Body of pancreas (tissue), 4 donors: ENCODE results near the gene DNASE1L3. TPM values are rescaled to one million over a fixed set of nuclear protein-coding genes. Genes with fewer than 3 reads are reported as not detected.
A peak's percentile ranks its signal among the peaks of the same experiment; 100 is the strongest.

Experiments
- ATAC-seq: fragments of 150-250 bp; one replicate; pipeline ENCODE4 v1.9.1; 2016
- DNase-seq, 4 donors: peaks; one replicate each; pipeline ENCODE4 v3.0.0-alpha.2; 2019
- H3K27ac ChIP-seq, 4 donors: fragments of 200-600 bp; sonication (generic); 1 replicate in 3 of 4; 2 replicates in 1 of 4; pipeline versions ENCODE4 v1.5.1 to v1.6.1; 2016 to 2019; ENCODE audit warnings: mild to moderate bottlenecking in 1 of 4, mixed read lengths in 1 of 4, moderate library complexity in 1 of 4
- H3K27me3 ChIP-seq, 2 donors: fragments of 200-600 bp; sonication (generic); one replicate each; pipeline ENCODE4 v1.6.0; 2016; ENCODE audit warnings: mild to moderate bottlenecking in 1 of 2
- H3K36me3 ChIP-seq, 2 donors: fragments of 200-600 bp; sonication (generic); replicated peaks in 1 of 2; 2 replicates each; pipeline ENCODE4 v1.5.1; 2016; ENCODE audit warnings: low read depth in 2 of 2; ENCODE audit not compliant: insufficient read depth in 1 of 2
- H3K4me1 ChIP-seq: fragments of 200-600 bp; sonication (generic); one replicate; pipeline ENCODE4 v1.6.0; 2016
- H3K4me3 ChIP-seq, 2 donors: fragments of 200-600 bp; sonication (generic); 1 replicate in 1 of 2; 2 replicates in 1 of 2; pipeline ENCODE4 v1.5.1; 2016 to 2019
- H3K9me3 ChIP-seq, 3 donors: fragments of 200-600 bp; sonication (generic); 1 replicate in 2 of 3; 2 replicates in 1 of 3; pipeline ENCODE4 v1.5.1; 2016
- POLR2A ChIP-seq, 3 donors: fragments of 450-650 bp; IDR thresholded peaks; one replicate each; pipeline ENCODE4 v1.6.1; 2016; ENCODE audit warnings: antibody characterized with exemption in 3 of 3, mild to moderate bottlenecking in 2 of 3
- WGBS, 2 donors: methylation state at CpG; one replicate each; pipeline ENCODE4 v1.1.5; 2017; 5-methylcytosine and 5-hydroxymethylcytosine counted together
- intact Hi-C: fragments of 100-400 bp; cut with DNase I; formaldehyde crosslinking; loops from one replicate; pipeline ENCODE4 v1.15.1; 2023
- total RNA-seq, 2 donors: library from RNA; depleted of rRNA; stranded (reverse); fragments of >200 nt; gene quantifications; one replicate each; pipeline ENCODE4 v1.1.0, GENCODE V29; 2016
- TF ChIP-seq, protein P1 (sequence below), 7 experiments: fragments of 450-650 bp in 4 of 7; fragments of 200-600 bp in 3 of 7; sonication (generic) in 3 of 7; IDR thresholded peaks; one replicate each; pipeline ENCODE4 v1.5.1; 2016 to 2019; ENCODE audit warnings: antibody characterized with exemption in 7 of 7

DNASE1L3 gene
- total RNA-seq, 2 donors from 2014 or later, result 2.1 TPM; not detected in 1

DNA sequence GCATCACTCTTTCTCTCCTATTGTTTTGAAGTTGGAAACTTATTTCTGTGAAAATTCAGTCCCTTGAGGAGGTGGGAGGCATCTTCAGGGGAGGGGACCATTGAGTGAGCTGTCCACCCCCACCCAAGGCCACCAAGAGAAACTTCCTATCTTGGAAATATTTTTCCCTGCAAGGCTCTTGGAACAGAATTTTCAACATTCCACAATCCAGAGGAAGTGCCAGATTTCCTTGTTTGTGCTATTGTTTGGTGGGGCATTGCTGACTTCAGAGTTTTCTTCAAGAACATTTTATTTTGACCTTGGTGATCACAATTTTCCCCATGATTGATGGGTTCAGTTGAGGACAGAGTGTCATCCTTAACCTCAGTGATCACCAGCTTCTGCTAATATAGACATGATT lies 12.0 kb downstream of the DNASE1L3 start:
- Histone ChIP-seq H3K36me3 (no peaks in the 10 kb centered on the region), H3K9me3 (no peaks in the 10 kb centered on the region), H3K27me3 (no peaks in the 10 kb centered on the region), H3K27ac (no peak overlapping the region), H3K4me3 (no peak overlapping the region), H3K4me1 (no peaks in the 10 kb centered on the region)
- TF ChIP-seq POLR2A (IDR thresholded peaks at IDR 0.05), result no peak
- TF ChIP-seq, protein P1, sequence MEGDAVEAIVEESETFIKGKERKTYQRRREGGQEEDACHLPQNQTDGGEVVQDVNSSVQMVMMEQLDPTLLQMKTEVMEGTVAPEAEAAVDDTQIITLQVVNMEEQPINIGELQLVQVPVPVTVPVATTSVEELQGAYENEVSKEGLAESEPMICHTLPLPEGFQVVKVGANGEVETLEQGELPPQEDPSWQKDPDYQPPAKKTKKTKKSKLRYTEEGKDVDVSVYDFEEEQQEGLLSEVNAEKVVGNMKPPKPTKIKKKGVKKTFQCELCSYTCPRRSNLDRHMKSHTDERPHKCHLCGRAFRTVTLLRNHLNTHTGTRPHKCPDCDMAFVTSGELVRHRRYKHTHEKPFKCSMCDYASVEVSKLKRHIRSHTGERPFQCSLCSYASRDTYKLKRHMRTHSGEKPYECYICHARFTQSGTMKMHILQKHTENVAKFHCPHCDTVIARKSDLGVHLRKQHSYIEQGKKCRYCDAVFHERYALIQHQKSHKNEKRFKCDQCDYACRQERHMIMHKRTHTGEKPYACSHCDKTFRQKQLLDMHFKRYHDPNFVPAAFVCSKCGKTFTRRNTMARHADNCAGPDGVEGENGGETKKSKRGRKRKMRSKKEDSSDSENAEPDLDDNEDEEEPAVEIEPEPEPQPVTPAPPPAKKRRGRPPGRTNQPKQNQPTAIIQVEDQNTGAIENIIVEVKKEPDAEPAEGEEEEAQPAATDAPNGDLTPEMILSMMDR (IDR thresholded peaks at IDR 0.05), result no peak
- DNase-seq, result no peak
- intact Hi-C loops, result no loop called here
- peak; percentile 9 for ATAC-seq

DNA sequence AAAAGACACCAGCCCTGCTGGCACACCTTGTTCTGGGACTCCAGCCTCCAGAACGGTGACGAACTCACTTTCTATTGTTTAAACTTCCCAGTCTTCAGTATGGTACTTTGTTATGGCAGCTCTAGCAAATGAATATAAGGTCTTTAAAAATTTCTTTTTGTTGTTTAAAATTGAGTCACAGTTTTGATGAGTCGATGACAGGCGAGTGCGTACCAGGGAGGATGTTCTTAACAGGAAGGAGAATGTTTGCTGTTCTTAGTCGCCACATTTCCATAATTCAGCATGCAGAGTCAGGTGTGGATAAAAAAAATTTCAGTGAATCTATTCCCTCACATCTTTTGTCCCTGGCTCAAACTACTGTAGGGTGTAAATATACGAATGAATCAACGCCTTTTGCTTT lies 12.4 kb downstream of the DNASE1L3 start:
- intact Hi-C loops, result no loop called here
- ATAC-seq (no peak), DNase-seq (no peak)
- Histone ChIP-seq H3K9me3 (no peaks in the 10 kb centered on the region), H3K4me1 (no peaks in the 10 kb centered on the region), H3K27me3 (no peaks in the 10 kb centered on the region), H3K36me3 (no peaks in the 10 kb centered on the region), H3K4me3 (no peak overlapping the region), H3K27ac (no peak overlapping the region)
- TF ChIP-seq POLR2A (IDR thresholded peaks at IDR 0.05), result no peak
- TF ChIP-seq, protein P1 (IDR thresholded peaks at IDR 0.05), result no peak
- WGBS, 2 donors, result 85 to 88% methylated on average over 8 of the region's 8 CpGs

DNA sequence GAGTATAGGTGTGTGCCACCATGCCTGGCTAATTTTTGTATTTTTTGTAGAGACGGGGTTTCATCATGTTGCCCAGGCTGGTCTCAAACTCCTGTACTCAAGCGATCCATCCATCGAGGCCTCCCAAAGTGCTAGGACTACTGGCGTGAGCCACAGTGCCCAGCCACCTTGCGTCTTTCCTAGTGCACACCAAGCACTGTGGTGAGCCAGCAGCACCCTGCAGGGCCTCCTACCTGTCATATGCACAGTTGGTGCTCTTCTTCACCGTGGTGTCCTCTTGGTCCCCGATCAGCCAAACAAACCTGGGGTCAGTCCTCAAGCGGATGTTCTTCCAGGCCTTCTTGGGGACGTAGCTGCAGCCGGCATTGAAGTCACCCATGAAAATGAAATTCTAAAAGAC lies 13.2 kb downstream of the DNASE1L3 start:
- no peaks in the 10 kb centered on the region for H3K4me1 ChIP-seq
- intact Hi-C loops, result no loop called here
- H3K27me3 ChIP-seq, result no peaks in the 10 kb centered on the region
- no peak overlapping the region for H3K4me3 ChIP-seq
- H3K9me3 ChIP-seq, result no peaks in the 10 kb centered on the region
- no peak overlapping the region for H3K27ac ChIP-seq
- no peak for TF ChIP-seq POLR2A (IDR thresholded peaks at IDR 0.05)
- 90 to 91% methylated on average over 6 to 10 of the region's 10 CpGs for WGBS, 2 donors
- ATAC-seq (no peak), DNase-seq (no peak)
- no peaks in the 10 kb centered on the region for H3K36me3 ChIP-seq

DNA sequence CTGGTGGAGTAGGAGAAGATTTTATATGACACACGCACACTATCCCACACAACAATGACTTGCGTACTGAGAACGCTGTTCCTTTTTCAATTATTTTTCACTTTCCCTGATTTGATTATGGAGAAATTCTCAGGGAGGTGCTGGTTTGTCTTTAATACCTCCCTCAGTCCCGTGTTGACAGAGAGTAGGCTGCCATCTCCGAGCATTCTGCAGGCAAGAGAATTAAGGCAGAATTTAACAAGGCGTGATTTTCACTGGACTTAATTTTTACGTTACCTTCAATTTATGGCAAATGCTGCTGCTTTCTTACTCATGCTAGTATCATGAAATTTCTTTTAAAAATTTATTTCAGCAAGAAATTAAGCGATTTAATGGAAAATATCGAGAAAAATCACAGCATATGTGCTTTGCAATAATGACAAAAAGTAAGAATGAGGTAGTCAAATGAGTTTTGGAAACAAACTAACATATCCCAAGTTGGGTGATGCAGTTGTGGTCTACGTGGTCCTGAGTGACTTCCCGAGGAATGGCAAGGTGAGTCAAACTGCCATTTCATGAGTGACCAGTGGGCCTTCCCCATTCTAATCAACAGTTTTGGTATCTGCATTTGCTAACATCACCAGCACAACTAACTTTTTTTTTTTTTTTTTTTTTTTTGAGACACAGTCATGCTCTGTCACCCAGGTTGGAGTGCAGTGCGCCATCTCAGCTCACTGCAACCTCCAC lies 16.9 kb downstream of the DNASE1L3 start:
- H3K27me3 ChIP-seq, result no peaks in the 10 kb centered on the region
- 91 to 92% methylated on average over 12 of the region's 12 CpGs for WGBS, 2 donors
- no peak for DNase-seq
- H3K9me3 ChIP-seq, result no peaks in the 10 kb centered on the region
- no peak for TF ChIP-seq POLR2A (IDR thresholded peaks at IDR 0.05)
- TF ChIP-seq, protein P1 (IDR thresholded peaks at IDR 0.05), result no peak
- intact Hi-C loops, result loop anchor here (5.0 kb wide), 1 partner anchor 103 kb away; no protein-coding TSS in a partner anchor
- H3K4me3 ChIP-seq, result no peak overlapping the region
- no peak for ATAC-seq
- no peaks in the 10 kb centered on the region for H3K4me1 ChIP-seq
- no peaks in the 10 kb centered on the region for H3K36me3 ChIP-seq
- no peak overlapping the region for H3K27ac ChIP-seq

DNA sequence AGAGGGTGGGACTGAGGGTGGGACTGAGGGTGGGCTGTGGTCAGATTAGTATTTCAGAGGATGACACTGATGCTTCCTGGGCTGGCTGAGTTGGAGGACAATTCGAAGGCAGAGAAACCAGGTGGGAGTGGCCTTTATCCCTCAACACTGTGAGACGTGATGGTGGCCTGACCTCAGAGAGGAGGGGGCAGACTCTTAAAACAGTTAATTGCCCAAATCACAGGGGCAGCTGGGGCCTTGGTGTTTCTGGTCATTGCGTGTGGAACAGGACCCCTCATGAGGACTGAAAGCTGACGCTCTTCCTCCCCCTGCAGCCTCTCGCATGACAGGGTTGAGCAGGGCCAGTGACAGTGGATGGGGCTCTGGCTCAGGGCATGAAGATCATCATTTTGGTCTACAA lies 18.7 kb downstream of the DNASE1L3 start:
- no peaks in the 10 kb centered on the region for H3K27me3 ChIP-seq
- 71 to 80% methylated on average over 4 to 5 of the region's 5 CpGs for WGBS, 2 donors
- DNase-seq, result no peak
- no peaks in the 10 kb centered on the region for H3K36me3 ChIP-seq
- intact Hi-C loops, result loop anchor here (5.0 kb wide), 1 partner anchor 105 kb away; no protein-coding TSS in a partner anchor
- H3K4me3 ChIP-seq, result no peak overlapping the region
- H3K9me3 ChIP-seq, result no peaks in the 10 kb centered on the region
- H3K27ac ChIP-seq, result no peak overlapping the region
- H3K4me1 ChIP-seq, result peaks cover 5% of the 10 kb centered on the region
- TF ChIP-seq, protein P1 (IDR thresholded peaks at IDR 0.05), result no peak
- TF ChIP-seq POLR2A (IDR thresholded peaks at IDR 0.05), result no peak
- no peak for ATAC-seq
